K562 (cell line): ENCODE data around the gene CIAO2A. TPM values are rescaled to one million over a fixed set of nuclear protein-coding genes. Genes with fewer than 3 reads are reported as not detected.
A peak's percentile ranks its signal among the peaks of the same experiment; 100 is the strongest.

Experiments
- ATF1 ChIP-seq, 2 experiments: fragments of 450-650 bp in 1 of 2; IDR thresholded peaks; 2 replicates each; pipeline ENCODE4 v1.6.1; 2016; ENCODE audit warnings: missing compliant biosample characterization in 1 of 2, missing genetic modification characterization in 1 of 2
- BCOR ChIP-seq: fragments of 450-650 bp; IDR thresholded peaks from 2 replicates; pipeline ENCODE4 v1.6.1; 2016
- BRD4 ChIP-seq: fragments of 200-600 bp; sonication (generic); IDR thresholded peaks from 2 replicates; pipeline ENCODE4 v1.6.1; 2017; ENCODE audit warnings: inconsistent platforms
- CBX3 ChIP-seq, 2 experiments: IDR thresholded peaks; 1 replicate in 1 of 2; 2 replicates in 1 of 2; pipeline ENCODE4 v1.6.1; 2012; ENCODE audit warnings: inconsistent platforms in 2 of 2, low read length in 2 of 2, borderline replicate concordance in 1 of 2, control low read depth in 1 of 2
- CCAR2 ChIP-seq: fragments of 200-400 bp; formaldehyde crosslinking; IDR thresholded peaks from 2 replicates; pipeline ENCODE4 v1.6.1; 2017; ENCODE audit warnings: mild to moderate bottlenecking, low read depth, low read length
- FOXK1 ChIP-seq: sonication (generic); formaldehyde crosslinking; IDR thresholded peaks from 2 replicates; pipeline ENCODE4 v1.8.0; 2022; ENCODE audit warnings: missing genetic modification reagents, mild to moderate bottlenecking, borderline replicate concordance
- GATAD2A ChIP-seq: fragments of 450-650 bp; IDR thresholded peaks from 2 replicates; pipeline ENCODE4 v1.6.1; 2017
- MCM5 ChIP-seq: fragments of 450-650 bp; IDR thresholded peaks from 2 replicates; pipeline ENCODE4 v1.6.1; 2016; ENCODE audit warnings: low read depth
- MEIS2 ChIP-seq: fragments of 450-650 bp; IDR thresholded peaks from 2 replicates; pipeline ENCODE4 v1.6.1; 2014; ENCODE audit warnings: mild to moderate bottlenecking; ENCODE audit not compliant: partially characterized antibody
- PHF20 ChIP-seq: fragments of 450-650 bp; IDR thresholded peaks from 2 replicates; pipeline ENCODE4 v1.6.1; 2018; ENCODE audit not compliant: partially characterized antibody
- RAD51 ChIP-seq: fragments of 450-650 bp; IDR thresholded peaks from 2 replicates; pipeline ENCODE4 v1.7.1; 2016; ENCODE audit warnings: low read depth, mild to moderate bottlenecking, borderline replicate concordance
- SPI1 ChIP-seq: IDR thresholded peaks from 2 replicates; pipeline ENCODE4 v1.6.1; 2011; ENCODE audit warnings: low read depth, low read length, control low read depth, borderline replicate concordance
- STAT5B ChIP-seq: fragments of 250-450 bp; sonication (Bioruptor Pico); IDR thresholded peaks from 2 replicates; pipeline ENCODE4 v1.8.0; 2021; ENCODE audit warnings: mild to moderate bottlenecking, inconsistent platforms
- WHSC1 ChIP-seq: IDR thresholded peaks from one replicate; pipeline ENCODE4 v1.6.1; 2012; ENCODE audit warnings: low read length, control low read depth, inconsistent platforms
- ZNF184 ChIP-seq: sonication (generic); formaldehyde crosslinking; IDR thresholded peaks from 2 replicates; pipeline ENCODE4 v1.5.0; 2020; ENCODE audit warnings: missing genetic modification reagents
- ZNF699 ChIP-seq: fragments of 250-450 bp; sonication (Bioruptor Pico); IDR thresholded peaks from 2 replicates; pipeline ENCODE4 v1.8.0; 2021; ENCODE audit warnings: mild to moderate bottlenecking, moderate library complexity; ENCODE audit not compliant: insufficient replicate concordance
- ZSCAN29 ChIP-seq: fragments of 450-650 bp; IDR thresholded peaks from 2 replicates; pipeline ENCODE4 v1.6.1; 2017
- polyA plus RNA-seq, 8 experiments: library from polyadenylated mRNA; depleted of rRNA in 4 of 8; stranded (reverse) in 5 of 8; unstranded in 3 of 8; fragments of >200 nt; fragmentation: Nextera tagmentation in 2 of 8; fragmentation: Illumina TruSeq in 1 of 8; extraction: Ambion mirVana in 2 of 8; extraction: Trizol in 1 of 8; gene quantifications; 2 replicates each; pipeline versions ENCODE4 v1.2.1 to v1.2.3, GENCODE V29; 2011 to 2014; ENCODE audit warnings: inconsistent platforms in 1 of 8, missing spikeins in 1 of 8
- total RNA-seq, 7 experiments: library from RNA; depleted of rRNA in 6 of 7; stranded (reverse); fragments of >200 nt in 6 of 7; fragmentation: Illumina TruSeq in 2 of 7; extraction: Trizol in 2 of 7; gene quantifications; 2 replicates each; pipeline versions ENCODE4 v1.2.1 to v1.2.3, GENCODE V29; 2011 to 2021; ENCODE audit warnings: low replicate concordance in 1 of 7
- TF ChIP-seq, protein P1 (sequence below): fragments of 200-400 bp; formaldehyde crosslinking; IDR thresholded peaks from 2 replicates; pipeline ENCODE4 v1.6.1; 2017; ENCODE audit warnings: mild to moderate bottlenecking, low read depth, low read length, moderate library complexity
- TF ChIP-seq, protein P2 (sequence below): fragments of 250-450 bp; sonication (Bioruptor Pico); IDR thresholded peaks from 2 replicates; pipeline ENCODE4 v1.6.1; 2021; ENCODE audit warnings: mild to moderate bottlenecking
- TF ChIP-seq, protein P3 (sequence below): fragments of 450-650 bp; IDR thresholded peaks from 2 replicates; pipeline ENCODE4 v1.6.1; 2018; ENCODE audit warnings: mild to moderate bottlenecking, low read depth; ENCODE audit not compliant: partially characterized antibody
- TF ChIP-seq, protein P4 (sequence below): fragments of 250-450 bp; sonication (Bioruptor Pico); IDR thresholded peaks from 2 replicates; pipeline ENCODE4 v1.4.0; 2020; ENCODE audit warnings: mild to moderate bottlenecking, moderate library complexity

CIAO2A gene
- total and polyA plus RNA-seq, 9 of the 15 experiments (the other 6 are each of a cell fraction or from before 2014, with no cell fraction given): 161 to 429 (median 313) TPM

DNA sequence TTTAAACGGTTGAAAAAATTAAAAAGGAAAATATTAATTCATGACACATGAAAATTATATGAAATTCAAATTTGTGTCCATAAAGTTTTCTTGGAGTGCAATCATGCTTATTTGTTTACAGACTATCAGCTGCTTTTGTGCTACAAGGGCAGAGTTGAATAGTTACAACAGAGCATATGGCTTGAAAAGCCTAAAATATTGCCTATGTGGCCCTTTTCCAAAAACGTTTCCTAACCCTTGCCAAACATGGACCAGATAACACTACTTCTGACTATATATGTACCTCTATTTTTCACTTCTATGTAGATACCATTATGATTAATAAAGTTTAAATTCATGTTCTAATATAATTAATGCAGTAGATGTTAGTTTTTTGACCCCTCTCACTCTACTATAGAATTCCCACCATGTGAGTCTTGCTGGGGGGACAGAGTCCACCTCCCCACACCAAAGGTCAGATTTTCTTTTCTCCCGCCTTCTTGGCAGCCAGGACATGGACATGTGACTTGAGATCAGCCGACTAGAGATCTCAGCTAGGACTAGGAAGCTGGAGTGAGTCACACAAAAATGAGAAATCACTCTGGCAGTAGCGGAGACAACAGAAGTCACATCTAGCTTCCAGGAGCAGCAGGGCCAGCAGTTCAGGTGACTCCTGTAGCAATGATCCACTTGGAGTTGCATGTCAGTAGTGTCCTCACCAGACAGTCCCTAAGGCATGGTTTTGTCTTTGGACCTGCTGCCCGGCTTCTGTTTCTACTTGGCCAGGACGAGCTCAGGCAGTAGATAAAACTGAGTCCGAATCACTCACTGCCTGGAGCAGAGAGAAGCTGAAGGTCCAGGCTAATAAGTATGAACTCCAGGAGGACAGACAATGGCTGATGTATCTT lies 22.4 kb downstream of the CIAO2A start (continued):
- TF ChIP-seq, protein P1, sequence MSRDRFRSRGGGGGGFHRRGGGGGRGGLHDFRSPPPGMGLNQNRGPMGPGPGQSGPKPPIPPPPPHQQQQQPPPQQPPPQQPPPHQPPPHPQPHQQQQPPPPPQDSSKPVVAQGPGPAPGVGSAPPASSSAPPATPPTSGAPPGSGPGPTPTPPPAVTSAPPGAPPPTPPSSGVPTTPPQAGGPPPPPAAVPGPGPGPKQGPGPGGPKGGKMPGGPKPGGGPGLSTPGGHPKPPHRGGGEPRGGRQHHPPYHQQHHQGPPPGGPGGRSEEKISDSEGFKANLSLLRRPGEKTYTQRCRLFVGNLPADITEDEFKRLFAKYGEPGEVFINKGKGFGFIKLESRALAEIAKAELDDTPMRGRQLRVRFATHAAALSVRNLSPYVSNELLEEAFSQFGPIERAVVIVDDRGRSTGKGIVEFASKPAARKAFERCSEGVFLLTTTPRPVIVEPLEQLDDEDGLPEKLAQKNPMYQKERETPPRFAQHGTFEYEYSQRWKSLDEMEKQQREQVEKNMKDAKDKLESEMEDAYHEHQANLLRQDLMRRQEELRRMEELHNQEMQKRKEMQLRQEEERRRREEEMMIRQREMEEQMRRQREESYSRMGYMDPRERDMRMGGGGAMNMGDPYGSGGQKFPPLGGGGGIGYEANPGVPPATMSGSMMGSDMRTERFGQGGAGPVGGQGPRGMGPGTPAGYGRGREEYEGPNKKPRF: no peak
- TF ChIP-seq ATF1 (CRISPR knock-in tag; IDR thresholded peaks at IDR 0.05): no peak
- 0 out of 2 replicates have a peak, but pooled peaks have one; percentile 20 for TF ChIP-seq ATF1 (tag; IDR thresholded peaks at IDR 0.05)
- TF ChIP-seq SPI1: no peak
- no peak for TF ChIP-seq MCM5
- TF ChIP-seq ZNF699 (CRISPR knock-in tag): no peak
- TF ChIP-seq BRD4: no peak
- TF ChIP-seq RAD51: peak; percentile 85
- no peak for TF ChIP-seq ZSCAN29
- TF ChIP-seq, protein P2, sequence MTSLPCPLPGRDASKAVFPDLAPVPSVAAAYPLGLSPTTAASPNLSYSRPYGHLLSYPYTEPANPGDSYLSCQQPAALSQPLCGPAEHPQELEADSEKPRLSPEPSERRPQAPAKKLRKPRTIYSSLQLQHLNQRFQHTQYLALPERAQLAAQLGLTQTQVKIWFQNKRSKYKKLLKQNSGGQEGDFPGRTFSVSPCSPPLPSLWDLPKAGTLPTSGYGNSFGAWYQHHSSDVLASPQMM: no peak
- TF ChIP-seq ZNF184 (CRISPR knock-in tag): no peak
- TF ChIP-seq STAT5B (CRISPR knock-in tag): no peak
- TF ChIP-seq, protein P3, sequence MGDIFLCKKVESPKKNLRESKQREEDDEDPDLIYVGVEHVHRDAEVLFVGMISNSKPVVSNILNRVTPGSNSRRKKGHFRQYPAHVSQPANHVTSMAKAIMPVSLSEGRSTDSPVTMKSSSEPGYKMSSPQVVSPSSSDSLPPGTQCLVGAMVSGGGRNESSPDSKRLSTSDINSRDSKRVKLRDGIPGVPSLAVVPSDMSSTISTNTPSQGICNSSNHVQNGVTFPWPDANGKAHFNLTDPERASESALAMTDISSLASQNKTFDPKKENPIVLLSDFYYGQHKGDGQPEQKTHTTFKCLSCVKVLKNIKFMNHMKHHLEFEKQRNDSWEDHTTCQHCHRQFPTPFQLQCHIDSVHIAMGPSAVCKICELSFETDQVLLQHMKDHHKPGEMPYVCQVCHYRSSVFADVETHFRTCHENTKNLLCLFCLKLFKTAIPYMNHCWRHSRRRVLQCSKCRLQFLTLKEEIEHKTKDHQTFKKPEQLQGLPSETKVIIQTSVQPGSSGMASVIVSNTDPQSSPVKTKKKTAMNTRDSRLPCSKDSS: no peak
- TF ChIP-seq WHSC1: no peak
- no peak for TF ChIP-seq CBX3 (IDR thresholded peaks at IDR 0.05; ENCODE audit: borderline replicate concordance in 1 of 2, low read length in 2 of 2)
- TF ChIP-seq MEIS2: peak; percentile 59
- no peak for TF ChIP-seq GATAD2A
- TF ChIP-seq, protein P4, sequence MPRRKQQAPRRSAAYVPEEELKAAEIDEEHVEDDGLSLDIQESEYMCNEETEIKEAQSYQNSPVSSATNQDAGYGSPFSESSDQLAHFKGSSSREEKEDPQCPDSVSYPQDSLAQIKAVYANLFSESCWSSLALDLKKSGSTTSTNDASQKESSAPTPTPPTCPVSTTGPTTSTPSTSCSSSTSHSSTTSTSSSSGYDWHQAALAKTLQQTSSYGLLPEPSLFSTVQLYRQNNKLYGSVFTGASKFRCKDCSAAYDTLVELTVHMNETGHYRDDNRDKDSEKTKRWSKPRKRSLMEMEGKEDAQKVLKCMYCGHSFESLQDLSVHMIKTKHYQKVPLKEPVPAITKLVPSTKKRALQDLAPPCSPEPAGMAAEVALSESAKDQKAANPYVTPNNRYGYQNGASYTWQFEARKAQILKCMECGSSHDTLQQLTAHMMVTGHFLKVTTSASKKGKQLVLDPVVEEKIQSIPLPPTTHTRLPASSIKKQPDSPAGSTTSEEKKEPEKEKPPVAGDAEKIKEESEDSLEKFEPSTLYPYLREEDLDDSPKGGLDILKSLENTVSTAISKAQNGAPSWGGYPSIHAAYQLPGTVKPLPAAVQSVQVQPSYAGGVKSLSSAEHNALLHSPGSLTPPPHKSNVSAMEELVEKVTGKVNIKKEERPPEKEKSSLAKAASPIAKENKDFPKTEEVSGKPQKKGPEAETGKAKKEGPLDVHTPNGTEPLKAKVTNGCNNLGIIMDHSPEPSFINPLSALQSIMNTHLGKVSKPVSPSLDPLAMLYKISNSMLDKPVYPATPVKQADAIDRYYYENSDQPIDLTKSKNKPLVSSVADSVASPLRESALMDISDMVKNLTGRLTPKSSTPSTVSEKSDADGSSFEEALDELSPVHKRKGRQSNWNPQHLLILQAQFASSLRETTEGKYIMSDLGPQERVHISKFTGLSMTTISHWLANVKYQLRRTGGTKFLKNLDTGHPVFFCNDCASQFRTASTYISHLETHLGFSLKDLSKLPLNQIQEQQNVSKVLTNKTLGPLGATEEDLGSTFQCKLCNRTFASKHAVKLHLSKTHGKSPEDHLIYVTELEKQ (CRISPR knock-in tag): no peak
- no peak for TF ChIP-seq FOXK1 (CRISPR knock-in tag)
- TF ChIP-seq PHF20: no peak
- TF ChIP-seq CCAR2: no peak
- TF ChIP-seq BCOR: no peak
